AG04449 (cell line): ENCODE results near the gene NBEA.
"Not testable (repeated sequence)": the region's sequence is repeated elsewhere in the genome, so short reads cannot be mapped to it uniquely, and the experiment has no call there.

Experiments
- CTCF ChIA-PET: fragments of 350-600 bp; formaldehyde crosslinking; extraction: SDS; loops from one replicate; lab custom pipeline; 2021; ENCODE audit warnings: antibody characterized with exemption; lab: Yijun Ruan, JAX
- POLR2A ChIA-PET: fragments of 400-600, 350-600 bp; formaldehyde crosslinking; extraction: SDS; loops from one replicate; lab custom pipeline; 2020; ENCODE audit warnings: antibody characterized with exemption, inconsistent platforms; lab: Yijun Ruan, JAX
- DNase-seq: peaks from one replicate; pipeline ENCODE4 v3.0.0-alpha.2; 2010; ENCODE audit warnings: low read depth, low spot score
- H3K4me3 ChIP-seq: 2 replicates; pipeline ENCODE4 v1.5.1; 2011; ENCODE audit warnings: low read depth, mild to moderate bottlenecking, control low read depth, low read length
- CTCF ChIP-seq: IDR thresholded peaks from one replicate; pipeline ENCODE4 v1.5.1; 2011; ENCODE audit warnings: mild to moderate bottlenecking, moderate library complexity, low read length, control low read depth, inconsistent platforms; ENCODE audit not compliant: insufficient read depth; ENCODE audit errors: missing control alignments

NBEA gene

GRCh38 chr13:34944274-34944634 lies 2.2 kb downstream of the NBEA start:
- no peak for TF ChIP-seq CTCF
- no peak overlapping the region for H3K4me3 ChIP-seq
- ChIA-PET CTCF (interaction anchor here (1.1 kb wide), 1 partner anchor 16 kb away, joined by 3 read pairs; no protein-coding TSS in a partner anchor), POLR2A (no interaction called here)
- no peak for DNase-seq

GRCh38 chr13:34944751-34945150 lies 2.7 kb downstream of the NBEA start:
- POLR2A ChIA-PET: no interaction called here

GRCh38 chr13:34951528-34951927 lies 9.5 kb downstream of the NBEA start:
- no peak overlapping the region for H3K4me3 ChIP-seq
- POLR2A ChIA-PET: no interaction called here

More at GRCh38 chr13:34944751-34945150, 2.7 kb downstream of the NBEA start:
- no peak overlapping the region for H3K4me3 ChIP-seq
- CTCF ChIA-PET: interaction anchor here (1.1 kb wide), 1 partner anchor 15 kb away, joined by 3 read pairs; no protein-coding TSS in a partner anchor
- DNase-seq: no peak
- TF ChIP-seq CTCF: no peak

GRCh38 chr13:34959489-34959888 lies 17.4 kb downstream of the NBEA start:
- H3K4me3 ChIP-seq: no peak overlapping the region
- POLR2A ChIA-PET: no interaction called here
- no peak for DNase-seq
- CTCF ChIA-PET: interaction anchor here (0.7 kb wide), 1 partner anchor 15 kb away, joined by 3 read pairs; no protein-coding TSS in a partner anchor
- no peak for TF ChIP-seq CTCF

More at GRCh38 chr13:34951528-34951927, 9.5 kb downstream of the NBEA start:
- CTCF ChIA-PET: no interaction called here
- DNase-seq: no peak
- TF ChIP-seq CTCF: no peak

- CTCF ChIA-PET: no interaction called here
Observed at GRCh38 chr13:34964558-34964957, 22.5 kb downstream of the NBEA start.

GRCh38 chr13:34967851-34968562 lies 25.9 kb downstream of the NBEA start:
- no peak for TF ChIP-seq CTCF
- POLR2A ChIA-PET: no interaction called here
- CTCF ChIA-PET: no interaction called here
- no peak for DNase-seq
- no peak overlapping the region for H3K4me3 ChIP-seq

More at GRCh38 chr13:34964558-34964957, 22.5 kb downstream of the NBEA start:
- no peak overlapping the region for H3K4me3 ChIP-seq
- DNase-seq: no peak
- no peak for TF ChIP-seq CTCF
- POLR2A ChIA-PET: no interaction called here

GRCh38 chr13:34969539-34969938 lies 27.5 kb downstream of the NBEA start:
- DNase-seq, H3K4me3 ChIP-seq, CTCF ChIA-PET, POLR2A ChIA-PET: not testable (repeated sequence)
